PFSK-1 (cell line): Measurements from ENCODE around the gene BBIP1.

Experiments
- POLR2AphosphoS5 ChIP-seq: IDR thresholded peaks from 2 replicates; pipeline ENCODE4 v1.6.1; 2012; ENCODE audit warnings: low read depth, mild to moderate bottlenecking, control low read depth, low read length, moderate library complexity
- SIN3A ChIP-seq: IDR thresholded peaks from 2 replicates; pipeline ENCODE4 v1.6.1; 2012; ENCODE audit warnings: mild to moderate bottlenecking, low read length, moderate library complexity, borderline replicate concordance; ENCODE audit not compliant: insufficient read depth
- TAF1 ChIP-seq: IDR thresholded peaks from 2 replicates; pipeline ENCODE4 v1.6.1; 2012; ENCODE audit warnings: low read length, control low read depth, borderline replicate concordance; ENCODE audit not compliant: insufficient read depth

GRCh38 chr10:110876788-110877187 lies 42.2 kb downstream of the BBIP1 start:
- TF ChIP-seq POLR2AphosphoS5 (no peak), SIN3A (no peak), TAF1 (no peak)
